GM18861 (cell line): ENCODE data around the gene ZNF587B.
"Not testable (repeated sequence)": the region's sequence is repeated elsewhere in the genome, so short reads cannot be mapped to it uniquely, and the experiment has no call there.

Source experiments
- ATAC-seq: cut with Tn5 transposase; IDR thresholded peaks from one replicate; pipeline ENCODE4 v1.9.1; 2021; ENCODE audit not compliant: unreplicated experiment

ZNF587B gene

DNA sequence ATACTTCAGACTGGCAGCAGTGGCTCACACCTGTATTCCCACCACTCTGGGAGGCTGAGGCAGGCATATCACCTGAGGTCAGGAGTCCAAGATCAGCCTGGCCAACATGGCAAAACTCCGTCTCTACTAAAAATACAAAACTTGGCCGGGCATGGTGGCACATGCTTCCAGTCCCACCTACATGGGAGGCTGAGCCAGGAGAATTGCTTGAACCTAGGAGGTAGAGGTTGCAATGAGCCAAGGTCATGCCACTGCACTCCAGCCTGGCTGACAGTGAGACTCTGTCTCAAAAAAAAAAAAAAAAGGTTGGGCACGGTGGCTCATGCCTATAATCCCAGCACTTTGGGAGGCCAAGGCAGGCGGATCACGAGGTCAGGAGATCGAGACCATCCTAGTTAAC lies 39.6 kb downstream of the ZNF587B start:
- not testable (repeated sequence) for ATAC-seq

GRCh38 chr19:57870225-57870624 lies 40.1 kb downstream of the ZNF587B start:
- ATAC-seq, result no peak

DNA sequence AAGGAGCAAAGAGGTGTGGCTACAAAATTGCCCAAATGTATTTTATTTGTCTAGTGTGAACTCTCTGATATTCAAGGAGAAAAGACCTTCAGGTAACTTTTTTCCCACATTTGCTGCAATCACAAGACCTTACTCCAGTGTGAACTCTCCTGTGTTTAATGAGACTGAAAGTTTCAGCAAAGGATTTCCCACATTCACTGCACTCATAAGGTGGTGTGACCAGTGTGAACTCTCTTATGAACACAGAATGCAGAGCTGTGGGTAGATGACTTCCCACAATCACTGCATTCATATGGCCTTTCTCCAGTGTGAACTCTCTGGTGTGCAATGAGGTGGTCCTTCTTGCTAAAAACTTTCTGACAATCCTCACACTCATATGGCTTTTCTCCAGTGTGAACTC lies 42.4 kb downstream of the ZNF587B start:
- ATAC-seq, result no peak

DNA sequence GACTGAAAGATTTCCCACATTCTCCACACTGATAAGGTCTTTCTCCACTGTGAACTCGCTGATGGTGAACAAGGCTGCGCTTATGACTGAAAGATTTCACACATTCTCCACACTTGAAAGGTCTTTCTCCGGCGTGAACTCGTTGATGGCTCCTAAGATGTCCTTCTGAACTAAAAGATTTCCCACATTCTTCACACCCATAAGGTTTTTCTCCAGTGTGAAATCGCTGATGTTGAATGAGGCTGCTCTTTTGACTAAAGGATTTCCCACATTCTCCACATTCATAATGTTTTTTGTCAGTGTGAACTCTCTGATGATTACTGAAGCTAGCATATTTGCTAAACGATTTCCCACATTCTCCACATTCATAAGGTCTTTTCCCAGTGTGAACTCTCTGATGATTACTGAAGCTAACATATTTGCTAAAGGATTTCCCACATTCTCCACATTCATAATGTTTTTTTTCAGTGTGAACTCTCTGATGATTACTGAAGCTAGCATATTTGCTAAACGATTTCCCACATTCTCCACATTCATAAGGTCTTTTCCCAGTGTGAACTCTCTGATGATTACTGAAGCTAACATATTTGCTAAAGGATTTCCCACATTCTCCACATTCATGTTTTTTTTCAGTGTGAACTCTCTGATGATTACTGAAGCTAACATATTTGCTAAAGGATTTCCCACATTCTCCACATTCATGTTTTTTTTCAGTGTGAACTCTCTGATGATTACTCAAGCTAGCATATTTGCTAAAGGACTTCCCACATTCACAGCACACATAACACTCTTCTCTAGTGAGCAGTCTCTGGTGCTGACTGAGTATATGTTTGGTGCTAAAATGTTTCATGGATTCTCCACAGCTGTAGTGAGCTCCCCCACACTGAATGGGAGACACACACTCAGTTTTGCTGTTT lies 44.0 kb downstream of the ZNF587B start:
- ATAC-seq, result not testable (repeated sequence)

DNA sequence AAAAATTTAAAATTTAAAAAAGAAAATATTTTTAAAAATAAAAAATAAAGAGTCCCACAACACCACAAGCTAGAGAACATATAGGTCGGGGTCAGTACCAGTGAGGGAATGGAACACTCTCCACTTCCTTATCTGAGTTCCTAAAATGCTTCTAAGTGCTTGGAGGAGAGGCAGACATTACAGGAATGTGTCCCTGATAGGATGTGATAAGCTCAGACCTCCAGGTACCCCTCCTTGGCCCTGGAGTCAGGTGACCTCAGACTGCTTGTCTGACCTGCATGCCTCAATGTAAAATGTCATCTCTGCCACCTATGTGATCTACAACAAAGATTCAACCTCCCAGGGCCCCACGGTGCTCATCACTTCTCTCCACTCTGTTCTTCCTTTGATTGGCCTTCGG lies 55.9 kb downstream of the ZNF587B start:
- ATAC-seq, result no peak

GRCh38 chr19:57887195-57887941 lies 57.3 kb downstream of the ZNF587B start:
- ATAC-seq, result no peak

DNA sequence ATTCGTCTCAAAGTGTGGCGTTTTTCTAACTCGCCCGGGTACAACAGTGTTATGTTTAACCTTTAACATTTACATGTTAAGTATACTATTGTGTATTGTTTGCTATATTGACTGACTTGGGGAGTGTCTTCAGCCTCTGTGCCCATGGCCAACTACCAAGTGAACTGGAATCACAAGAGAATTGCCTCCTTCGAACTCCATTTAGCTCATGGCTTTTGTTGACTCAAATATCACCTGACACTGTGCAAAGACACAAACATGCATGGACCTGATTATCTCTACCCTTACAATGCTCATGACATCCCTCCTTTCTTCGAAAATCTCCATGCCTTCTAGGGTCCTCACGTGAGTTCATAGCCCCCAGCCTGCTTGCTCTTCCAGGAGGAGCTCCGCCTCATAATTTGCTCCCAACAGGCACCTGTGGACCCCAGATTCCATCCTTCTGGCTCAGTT lies 58.0 kb downstream of the ZNF587B start:
- ATAC-seq, result no peak

GRCh38 chr19:57888560-57889231 lies 58.6 kb downstream of the ZNF587B start, which contains the start of gene ZNF814:
Gene ZNF814, minus strand, starts transcription at chr19:57889037. Its CDS starts 235 bp downstream, at chr19:57888802.
- ATAC-seq, result peak; percentile 42

DNA sequence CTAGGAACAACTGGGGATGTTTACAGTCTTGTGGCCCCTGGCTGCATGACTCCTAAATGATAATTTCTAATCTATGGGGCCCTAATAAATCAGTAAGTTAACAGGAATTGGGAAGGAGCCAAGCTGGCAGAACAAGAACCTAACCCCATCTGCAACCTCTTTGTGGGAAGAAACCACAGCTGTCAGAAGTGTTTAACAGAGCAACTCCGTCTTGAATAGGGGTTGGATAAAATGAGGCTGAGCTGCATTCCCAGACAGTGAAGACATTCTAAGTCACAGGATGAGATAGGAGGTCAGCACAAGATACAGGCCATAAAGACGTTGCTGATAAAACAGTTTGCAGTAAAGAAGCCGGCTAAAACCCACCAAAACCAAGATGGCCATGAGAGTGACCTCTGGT lies 60.6 kb downstream of the ZNF587B start:
- ATAC-seq, result not testable (repeated sequence)
